Lung (tissue), 12 donors: Measurements from ENCODE around the gene TTLL9. TPM values are rescaled to one million over a fixed set of nuclear protein-coding genes. Genes with fewer than 3 reads are reported as not detected.

Experiments
- ATAC-seq: fragments of 200-7000 bp; cut with Tn5 transposase; one replicate; pipeline ENCODE4 v1.9.1; 2020; ENCODE audit warnings: moderate number of reproducible peaks; ENCODE audit not compliant: insufficient read depth, low FRiP score
- DNase-seq, 3 donors: peaks; one replicate each; pipeline ENCODE4 v3.0.0-alpha.2; 2013 to 2017
- H3K27ac ChIP-seq, 2 donors: one replicate each; pipeline ENCODE4 v1.5.1; 2013; ENCODE audit warnings: mild to moderate bottlenecking in 2 of 2, moderate library complexity in 2 of 2, control low read depth in 1 of 2, inconsistent platforms in 1 of 2, low read depth in 1 of 2, low read length in 1 of 2
- H3K27me3 ChIP-seq, 3 donors: one replicate each; pipeline ENCODE4 v1.5.1; 2013; ENCODE audit warnings: low read length in 2 of 3; ENCODE audit not compliant: control insufficient read depth in 3 of 3, insufficient read depth in 3 of 3
- H3K36me3 ChIP-seq, 4 donors: one replicate each; pipeline ENCODE4 v1.5.1; 2013; ENCODE audit warnings: low read length in 4 of 4, mild to moderate bottlenecking in 1 of 4, moderate library complexity in 1 of 4; ENCODE audit not compliant: control insufficient read depth in 4 of 4, insufficient read depth in 4 of 4
- H3K4me1 ChIP-seq, 5 donors: one replicate each; pipeline ENCODE4 v1.5.1; 2013; ENCODE audit warnings: low read length in 5 of 5, mild to moderate bottlenecking in 2 of 5, moderate library complexity in 1 of 5; ENCODE audit not compliant: control insufficient read depth in 5 of 5, insufficient read depth in 5 of 5
- H3K4me3 ChIP-seq: one replicate; pipeline ENCODE4 v1.5.1; 2013; ENCODE audit warnings: mild to moderate bottlenecking, control low read depth, moderate library complexity
- H3K9ac ChIP-seq, 2 donors: one replicate each; pipeline ENCODE4 v1.5.1; 2013; ENCODE audit warnings: low read length in 2 of 2, control low read depth in 1 of 2; ENCODE audit not compliant: insufficient read depth in 1 of 2
- H3K9me3 ChIP-seq, 4 donors: one replicate each; pipeline ENCODE4 v1.5.1; 2013; ENCODE audit warnings: low read length in 3 of 4, mild to moderate bottlenecking in 1 of 4, moderate library complexity in 1 of 4; ENCODE audit not compliant: control insufficient read depth in 4 of 4, insufficient read depth in 3 of 4
- CTCF ChIP-seq: IDR thresholded peaks from 2 replicates; pipeline ENCODE4 v1.5.1; 2012; ENCODE audit warnings: mild to moderate bottlenecking; ENCODE audit errors: control extremely low read depth, extremely low read depth
- WGBS, 2 donors: extraction: QIAGEN DNeasy Blood & Tissue Kit; methylation state at CpG; one replicate each; pipeline ENCODE4 v1.1.7; 2013; 5-methylcytosine and 5-hydroxymethylcytosine counted together
- polyA plus RNA-seq, 2 donors: library from polyadenylated mRNA; stranded (reverse); fragments of 200-250 nt; gene quantifications; one replicate each; pipeline ENCODE4 v1.2.1, GENCODE V29; 2013
- total RNA-seq, 2 donors: library from RNA; depleted of rRNA in 1 of 2; stranded (reverse); fragments of >200 nt in 1 of 2; gene quantifications; one replicate each; pipeline ENCODE4 v1.2.1, GENCODE V29; 2014 to 2021
- donor health status: control.
- donor health status: control.
- donor health status: Bipolar disorder and iron deficiency.
- donor health status: healthy.
- donor health status: DM: yes; HTN: yes; CAD: no.

Gene TTLL9
- total and polyA plus RNA-seq, 4 donors, result 1.9 to 8.9 (median 4.8) TPM

GRCh38 chr20:31930779-31931178 lies 60.3 kb downstream of the TTLL9 start:
- H3K36me3 ChIP-seq, result no peaks in the 10 kb centered on the region

GRCh38 chr20:31933698-31934097 lies 63.3 kb downstream of the TTLL9 start:
- H3K4me1 ChIP-seq, result no peaks in the 10 kb centered on the region
- no peaks in the 10 kb centered on the region for H3K27me3 ChIP-seq
- H3K9ac ChIP-seq, result no peak overlapping the region
- H3K4me3 ChIP-seq, result no peak overlapping the region
- 88 to 89% methylated on average over 10 of the region's 10 CpGs for WGBS, 2 donors
- H3K27ac ChIP-seq, result no peak overlapping the region
- no peak for TF ChIP-seq CTCF
- H3K36me3 ChIP-seq, result no peaks in the 10 kb centered on the region
- DNase-seq (no peak), ATAC-seq (no peak)
- no peaks in the 10 kb centered on the region for H3K9me3 ChIP-seq

More at GRCh38 chr20:31930779-31931178, 60.3 kb downstream of the TTLL9 start:
- Histone ChIP-seq H3K9ac (no peak overlapping the region), H3K27ac (no peak overlapping the region), H3K4me1 (no peaks in the 10 kb centered on the region), H3K4me3 (no peak overlapping the region), H3K27me3 (no peaks in the 10 kb centered on the region), H3K9me3 (no peaks in the 10 kb centered on the region)
- no peak for TF ChIP-seq CTCF
- DNase-seq (no peak), ATAC-seq (no peak)
- 25 to 30% methylated on average over 5 of the region's 5 CpGs for WGBS, 2 donors

GRCh38 chr20:31934491-31934890 lies 64.1 kb downstream of the TTLL9 start:
- 88 to 92% methylated on average over 14 of the region's 14 CpGs for WGBS, 2 donors
- Histone ChIP-seq H3K4me3 (no peak overlapping the region), H3K27me3 (no peaks in the 10 kb centered on the region), H3K9ac (no peak overlapping the region), H3K4me1 (no peaks in the 10 kb centered on the region), H3K9me3 (no peaks in the 10 kb centered on the region), H3K27ac (no peak overlapping the region), H3K36me3 (no peaks in the 10 kb centered on the region)
- ATAC-seq (no peak), DNase-seq (no peak)
- TF ChIP-seq CTCF, result no peak
